RWPE1 (cell line): ENCODE data around the gene SCPEP1.
A peak's percentile ranks its signal among the peaks of the same experiment; 100 is the strongest.
"Not testable (repeated sequence)": the region's sequence is repeated elsewhere in the genome, so short reads cannot be mapped to it uniquely, and the experiment has no call there.

ENCODE experiments used
- CTCF ChIA-PET: fragments of 350-600 bp; sonication (Branson Sonifier 250); formaldehyde crosslinking; extraction: SDS; loops from one replicate; lab custom pipeline; 2021; lab: Yijun Ruan, JAX
- POLR2A ChIA-PET: fragments of 400-600 bp; formaldehyde crosslinking; extraction: SDS; loops from one replicate; lab custom pipeline; 2020; ENCODE audit warnings: antibody characterized with exemption; ENCODE audit not compliant: low non-redundant PET; lab: Yijun Ruan, JAX
- DNase-seq: peaks from one replicate; pipeline ENCODE4 v3.0.0; 2012; ENCODE audit warnings: low spot score
- H3K27ac ChIP-seq: fragments of 450-650 bp; 2 replicates; pipeline ENCODE4 v1.5.1; 2017
- TF ChIP-seq, protein P1 (sequence below): fragments of 450-650 bp; conservative IDR thresholded peaks from 2 replicates; pipeline ENCODE4 v1.5.1; 2017; ENCODE audit warnings: low read depth, mild to moderate bottlenecking

SCPEP1 gene

GRCh38 chr17:56934280-56934679 is 43.7 kb upstream of the SCPEP1 start:
- ChIA-PET POLR2A (no interaction called here), CTCF (no interaction called here)
- TF ChIP-seq, protein P1, sequence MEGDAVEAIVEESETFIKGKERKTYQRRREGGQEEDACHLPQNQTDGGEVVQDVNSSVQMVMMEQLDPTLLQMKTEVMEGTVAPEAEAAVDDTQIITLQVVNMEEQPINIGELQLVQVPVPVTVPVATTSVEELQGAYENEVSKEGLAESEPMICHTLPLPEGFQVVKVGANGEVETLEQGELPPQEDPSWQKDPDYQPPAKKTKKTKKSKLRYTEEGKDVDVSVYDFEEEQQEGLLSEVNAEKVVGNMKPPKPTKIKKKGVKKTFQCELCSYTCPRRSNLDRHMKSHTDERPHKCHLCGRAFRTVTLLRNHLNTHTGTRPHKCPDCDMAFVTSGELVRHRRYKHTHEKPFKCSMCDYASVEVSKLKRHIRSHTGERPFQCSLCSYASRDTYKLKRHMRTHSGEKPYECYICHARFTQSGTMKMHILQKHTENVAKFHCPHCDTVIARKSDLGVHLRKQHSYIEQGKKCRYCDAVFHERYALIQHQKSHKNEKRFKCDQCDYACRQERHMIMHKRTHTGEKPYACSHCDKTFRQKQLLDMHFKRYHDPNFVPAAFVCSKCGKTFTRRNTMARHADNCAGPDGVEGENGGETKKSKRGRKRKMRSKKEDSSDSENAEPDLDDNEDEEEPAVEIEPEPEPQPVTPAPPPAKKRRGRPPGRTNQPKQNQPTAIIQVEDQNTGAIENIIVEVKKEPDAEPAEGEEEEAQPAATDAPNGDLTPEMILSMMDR: no peak
- no peak overlapping the region for H3K27ac ChIP-seq
- no peak for DNase-seq

- POLR2A ChIA-PET: no interaction called here
- TF ChIP-seq, protein P1: no peak
- CTCF ChIA-PET: interaction anchor here (1.4 kb wide), 1 partner anchor 25 kb away, joined by 3 read pairs; the partner anchor contains the start of gene COIL
- no peak for DNase-seq
- H3K27ac ChIP-seq: no peak overlapping the region
Measured at GRCh38 chr17:56935461-56935860, 42.5 kb upstream of the SCPEP1 start.

GRCh38 chr17:56936697-56937322 is 41.1 kb upstream of the SCPEP1 start:
- DNase-seq: no peak
- CTCF ChIA-PET: interaction anchor here (0.9 to 1.4 kb wide), 2 partner anchors 24 to 117 kb away, joined by 3 to 4 read pairs; partner anchors contain the start of gene COIL
- no peak overlapping the region for H3K27ac ChIP-seq
- TF ChIP-seq, protein P1: no peak
- POLR2A ChIA-PET: no interaction called here

DNA sequence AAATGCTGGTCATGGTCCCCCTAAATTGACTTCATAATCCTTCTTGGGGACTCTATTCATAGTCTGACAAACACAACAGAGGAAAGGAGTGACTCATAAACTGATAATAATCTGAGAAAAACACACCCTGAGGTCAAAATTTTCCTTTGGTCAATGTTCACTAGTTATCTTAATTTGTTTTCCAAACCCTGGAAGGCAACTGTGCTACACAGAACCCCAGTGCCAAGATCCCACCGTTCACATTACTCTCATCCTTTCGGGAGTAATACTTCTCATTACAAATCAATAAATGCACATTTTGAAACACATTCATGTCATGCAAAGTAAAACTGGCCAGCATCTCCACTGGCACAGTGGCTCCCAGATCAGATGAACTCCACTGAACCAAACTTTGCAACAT is 40.2 kb upstream of the SCPEP1 start:
- ChIA-PET CTCF (interaction anchor here (0.6 kb wide), 1 partner anchor 118 kb away, joined by 4 read pairs; no protein-coding TSS in a partner anchor), POLR2A (no interaction called here)
- no peak for DNase-seq
- no peak overlapping the region for H3K27ac ChIP-seq
- TF ChIP-seq, protein P1: no peak

DNA sequence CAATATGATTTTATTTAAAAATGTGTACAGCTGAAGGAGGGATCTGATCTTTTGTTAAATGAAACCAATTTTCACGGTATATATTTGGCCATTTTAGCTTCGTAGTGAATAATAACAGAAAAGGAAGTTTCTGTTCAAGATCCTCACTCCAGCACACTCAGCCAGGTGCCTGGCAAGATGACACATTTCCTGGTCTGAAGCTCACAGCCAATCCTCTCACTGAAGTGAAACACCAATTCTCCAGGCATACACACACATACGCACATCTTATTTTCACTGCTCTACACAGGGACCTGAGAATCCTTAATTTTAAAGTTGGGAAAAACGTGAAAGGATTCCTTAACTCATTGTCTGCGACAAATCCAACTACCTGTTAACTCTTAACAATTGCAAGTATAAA is 39.7 kb upstream of the SCPEP1 start:
- CTCF ChIA-PET: interaction anchor here (0.6 kb wide), 1 partner anchor 119 kb away, joined by 4 read pairs; no protein-coding TSS in a partner anchor
- H3K27ac ChIP-seq, POLR2A ChIA-PET, DNase-seq: not testable (repeated sequence)

GRCh38 chr17:56939869-56940484 is 38.0 kb upstream of the SCPEP1 start:
- no peak overlapping the region for H3K27ac ChIP-seq
- TF ChIP-seq, protein P1: peak; percentile 81
- CTCF ChIA-PET: interaction anchor here (0.6 to 1.1 kb wide), 2 partner anchors 21 to 120 kb away, joined by 4 to 6 read pairs; partner anchors contain the start of gene COIL
- POLR2A ChIA-PET: no interaction called here
- peak; percentile 34 for DNase-seq
